GM21529 (cell line): ENCODE measurements around the gene RNF126.
"Not testable (repeated sequence)": the region's sequence is repeated elsewhere in the genome, so short reads cannot be mapped to it uniquely, and the experiment has no call there.

Experiments used
- ATAC-seq: cut with Tn5 transposase; IDR thresholded peaks from one replicate; pipeline ENCODE4 v1.9.1; 2021; ENCODE audit not compliant: unreplicated experiment

RNF126 gene

DNA sequence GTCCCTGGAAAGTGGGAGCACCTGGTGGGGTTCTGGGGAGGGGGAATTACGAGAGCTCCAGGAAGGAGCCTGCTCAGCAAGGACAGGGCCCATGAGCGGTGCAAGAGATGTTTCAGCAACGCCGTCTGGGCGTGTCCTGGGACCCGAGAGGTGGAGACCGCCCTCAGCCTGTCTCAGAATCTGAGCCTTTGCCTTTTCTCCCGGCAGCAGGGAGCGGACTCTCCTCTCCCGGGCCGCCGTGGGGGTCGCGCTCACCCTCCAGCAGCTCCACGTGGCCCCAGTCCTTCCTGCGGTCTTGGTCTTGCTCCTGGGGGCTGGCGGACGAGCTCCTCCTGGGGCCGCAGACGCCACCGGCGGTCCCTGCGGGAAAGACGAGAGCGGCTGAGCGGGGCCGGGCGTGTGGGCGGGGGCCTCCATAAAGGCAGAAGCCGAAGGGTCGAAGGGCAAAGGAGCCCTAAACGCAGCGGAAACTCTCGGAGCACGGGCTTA, 30.4 kb downstream of the RNF126 start:
- peak; percentile 18 for ATAC-seq

DNA sequence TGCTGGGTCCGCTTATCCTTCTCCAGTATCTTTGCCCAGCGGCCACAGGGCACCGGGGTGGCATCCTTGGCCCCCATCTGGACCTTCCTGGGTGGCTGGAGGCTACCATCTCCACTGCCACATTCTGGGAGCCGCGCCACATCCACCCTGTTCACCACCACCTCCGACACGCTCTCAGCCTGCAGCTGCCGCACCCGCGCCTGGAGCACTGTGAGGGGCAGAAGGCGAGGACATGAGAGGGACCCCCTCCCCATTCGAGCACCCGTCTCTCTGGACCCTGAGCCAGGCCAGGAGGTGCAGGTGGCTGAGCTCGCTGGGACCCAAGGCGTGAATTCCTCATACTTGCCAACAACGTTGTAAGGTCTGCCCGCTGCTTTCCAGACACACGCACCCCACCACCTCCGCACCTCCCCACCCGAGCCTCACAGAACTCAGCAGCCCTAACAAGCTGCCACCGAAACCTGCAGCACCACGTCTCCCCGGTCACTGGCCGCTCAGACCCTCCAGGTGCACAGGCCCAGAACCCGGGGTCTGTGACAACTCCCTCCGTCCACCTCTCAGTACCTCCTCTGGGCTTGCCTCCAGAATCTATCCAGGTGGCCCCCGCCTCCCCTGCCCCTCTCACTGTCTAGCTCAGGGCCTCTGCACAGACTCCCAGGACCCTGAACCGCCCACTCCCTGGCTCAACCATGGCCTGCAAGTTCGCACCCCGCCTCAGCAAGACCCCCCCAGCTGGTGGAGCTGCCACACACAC, 32.9 kb downstream of the RNF126 start:
- ATAC-seq, result no peak

DNA sequence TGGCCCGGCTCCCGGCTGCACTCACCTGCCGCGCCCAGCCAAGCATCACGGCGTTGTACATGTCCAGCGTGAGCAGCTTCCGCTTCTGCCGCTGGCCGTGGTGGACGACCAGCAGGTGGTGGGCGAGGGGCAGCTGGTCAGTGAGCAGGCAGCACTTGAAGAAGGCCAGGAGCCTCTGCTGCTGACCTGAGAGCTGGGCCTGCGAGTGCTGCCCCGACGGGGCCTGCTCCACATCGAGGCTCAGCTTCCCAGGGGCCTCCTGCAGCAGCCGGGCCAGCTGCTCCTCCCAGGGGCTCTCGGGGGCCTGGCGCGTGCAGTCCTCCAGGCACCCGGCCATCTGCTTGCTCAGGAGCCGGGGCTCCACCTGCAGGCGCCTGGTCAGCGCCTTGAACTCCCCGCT, 33.5 kb downstream of the RNF126 start:
- not testable (repeated sequence) for ATAC-seq

- no peak for ATAC-seq
Observed at GRCh38 chr19:628168-628567, 34.8 kb downstream of the RNF126 start.

- ATAC-seq, result not testable (repeated sequence)
Observed at GRCh38 chr19:626566-626965, 36.4 kb downstream of the RNF126 start.

DNA sequence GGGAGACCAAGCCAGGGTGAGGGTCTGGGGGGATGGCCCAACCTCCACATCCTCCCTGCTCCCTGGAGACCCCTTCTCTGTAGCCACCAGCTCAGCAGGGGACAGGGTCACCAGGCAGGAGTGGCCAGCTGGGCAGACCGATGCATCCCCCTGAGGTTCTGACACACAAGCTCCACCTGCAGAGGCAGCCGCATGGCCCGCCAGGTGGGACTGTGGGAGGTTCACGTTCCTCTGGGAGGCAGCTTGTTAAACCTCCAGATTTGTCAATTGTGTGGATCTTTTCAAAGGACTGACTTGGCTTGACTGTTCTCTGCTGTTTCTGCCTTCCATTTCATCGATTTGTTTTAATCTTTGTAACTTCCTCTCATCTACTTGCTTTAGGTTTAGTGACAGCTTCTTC, 37.8 kb downstream of the RNF126 start:
- no peak for ATAC-seq

- ATAC-seq, result no peak
Observed at GRCh38 chr19:624433-625109, 38.4 kb downstream of the RNF126 start.

DNA sequence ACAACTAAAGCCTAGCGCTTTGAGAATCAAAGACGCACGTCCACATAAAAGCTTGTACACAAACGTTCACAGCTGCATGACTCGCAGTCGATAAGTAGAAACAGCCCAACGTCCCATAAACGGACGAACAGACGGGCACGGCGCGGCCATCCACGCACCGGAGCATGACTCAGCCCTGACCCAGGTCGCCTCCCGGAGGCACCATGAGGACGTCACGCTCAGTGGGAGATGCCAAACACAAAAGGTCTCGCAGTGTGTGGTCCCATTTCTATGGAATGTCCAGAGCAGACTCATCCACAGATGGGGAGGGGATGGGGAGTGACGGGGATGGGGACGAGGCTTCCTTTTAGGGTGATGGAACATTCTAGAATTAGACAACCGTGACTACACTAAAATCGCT, 39.0 kb downstream of the RNF126 start:
- no peak for ATAC-seq

GRCh38 chr19:623175-623916, 39.7 kb downstream of the RNF126 start:
- ATAC-seq, result no peak

DNA sequence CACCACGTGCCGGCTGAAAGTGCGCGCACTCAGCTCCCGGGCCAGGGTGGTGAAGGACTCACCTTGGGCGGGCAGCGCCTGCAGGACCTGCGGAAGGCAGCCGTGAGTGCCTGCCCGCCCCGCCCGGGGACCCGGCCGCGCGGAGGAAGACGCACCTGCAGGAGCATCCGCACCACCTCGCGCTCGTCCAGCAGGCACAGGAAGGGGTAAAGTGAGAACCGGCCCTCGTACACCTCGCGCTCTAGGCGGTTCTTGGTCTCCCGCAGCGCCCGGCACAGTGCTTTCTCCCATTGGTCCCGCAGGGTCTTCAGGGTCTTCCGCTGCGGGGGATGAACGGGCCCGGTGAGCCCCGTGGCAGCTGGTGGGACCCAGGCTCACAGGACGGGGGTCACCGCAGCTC, 40.3 kb downstream of the RNF126 start:
- ATAC-seq, result no peak

DNA sequence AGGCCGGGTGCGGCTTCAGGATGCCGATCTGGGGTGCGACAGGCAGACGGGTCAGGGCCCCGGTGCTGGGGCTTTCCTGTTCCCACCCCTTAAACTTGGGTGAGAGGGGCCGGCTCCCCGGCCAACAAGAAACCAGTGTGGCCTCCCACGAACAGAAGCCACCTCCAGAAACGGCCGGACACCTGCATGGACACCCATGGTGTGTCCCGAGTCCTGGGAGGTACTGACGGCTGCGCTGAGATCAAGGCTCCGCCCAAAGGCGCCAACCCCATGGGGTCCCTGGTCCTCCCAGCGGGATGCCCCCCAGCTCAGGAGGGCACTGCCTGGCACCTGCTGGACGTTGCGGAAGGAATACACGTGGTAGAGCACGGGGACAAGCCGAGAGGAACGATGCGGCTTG, 41.2 kb downstream of the RNF126 start:
- no peak for ATAC-seq

DNA sequence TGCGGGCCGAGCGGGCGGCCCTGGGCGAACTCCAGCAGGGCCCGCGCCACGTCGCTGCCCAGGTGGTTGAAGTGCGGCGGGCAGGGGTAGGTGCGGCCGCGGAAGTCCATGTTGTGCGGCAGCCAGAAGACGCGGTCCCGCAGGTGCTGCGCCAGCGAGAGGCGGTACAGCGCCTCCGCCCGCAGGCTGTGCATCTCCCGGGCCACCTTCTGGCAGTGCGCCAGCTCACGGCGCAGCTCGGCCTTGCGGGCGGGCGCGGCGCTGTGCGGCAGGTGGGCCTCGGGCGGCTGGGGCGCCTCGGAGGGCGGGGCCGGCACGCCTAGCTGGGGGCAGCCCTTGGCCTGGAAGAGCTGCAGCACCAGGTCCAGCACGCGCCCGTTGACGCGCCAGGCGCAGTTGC, 41.8 kb downstream of the RNF126 start:
- not testable (repeated sequence) for ATAC-seq

GRCh38 chr19:620166-620862, 42.7 kb downstream of the RNF126 start:
- ATAC-seq, result no peak

DNA sequence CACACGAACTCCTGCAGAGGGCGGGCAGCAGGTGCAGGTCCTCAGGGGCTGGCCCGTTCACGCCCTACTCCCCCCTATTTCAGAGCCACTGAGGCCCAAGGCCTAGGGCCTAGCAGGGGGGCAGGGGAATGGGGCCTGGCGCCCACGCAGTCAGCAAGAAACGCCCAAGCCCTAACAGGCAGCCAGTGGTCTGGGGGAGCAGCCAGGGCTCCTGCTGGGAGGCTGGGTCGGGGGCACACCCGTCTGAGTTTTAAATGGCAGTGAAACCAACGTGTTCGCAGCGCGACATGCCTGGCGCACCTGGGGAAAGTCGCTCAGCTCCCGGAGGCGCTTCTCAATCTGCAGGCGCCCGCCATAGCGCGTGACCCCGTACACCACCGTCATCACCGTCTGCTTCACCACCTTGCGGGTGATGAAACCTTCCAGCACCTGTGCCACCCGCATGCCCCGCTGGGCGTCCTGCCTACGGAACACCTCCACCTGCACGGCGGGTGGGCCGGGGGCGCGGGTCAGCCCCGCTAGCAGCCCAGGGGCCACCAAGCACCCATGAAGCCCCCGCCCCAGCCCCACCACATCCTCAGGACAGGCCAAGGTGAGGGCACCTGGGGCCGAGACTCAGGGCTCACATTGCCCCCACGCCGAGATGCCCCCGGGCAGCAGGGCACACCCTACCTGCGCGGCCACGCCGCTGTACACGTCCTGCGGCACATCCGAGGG, 43.6 kb downstream of the RNF126 start:
- ATAC-seq, result no peak

DNA sequence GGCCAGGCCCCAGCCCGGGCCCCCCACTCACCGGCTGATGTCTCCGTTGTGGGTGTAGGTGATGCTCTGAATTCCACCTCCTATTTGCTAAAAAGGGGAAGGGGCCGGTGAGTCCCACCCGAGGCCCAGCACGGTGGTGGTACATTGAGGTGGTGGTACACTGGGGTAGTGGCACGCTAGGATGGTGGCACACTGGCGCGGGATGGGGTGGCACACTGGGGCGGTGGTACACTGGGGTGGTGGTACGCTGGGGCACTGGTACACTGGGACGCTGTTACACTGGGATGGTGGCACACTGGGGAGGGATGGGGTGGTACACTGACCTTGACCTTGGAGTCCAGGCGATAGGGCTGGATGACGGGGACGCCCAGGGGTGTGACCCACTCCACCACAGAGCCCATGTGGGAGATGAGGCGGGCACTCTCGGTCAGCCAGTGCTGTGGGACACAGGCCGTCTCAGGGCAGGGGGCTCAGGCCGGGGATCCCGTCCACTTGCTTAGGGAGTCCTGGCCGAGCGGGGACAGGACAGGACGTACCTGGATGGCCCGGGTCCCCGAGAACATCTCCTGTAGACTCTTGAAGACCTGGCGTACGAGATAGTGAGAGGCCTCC, 44.2 kb downstream of the RNF126 start:
- no peak for ATAC-seq

GRCh38 chr19:618247-618619, 44.8 kb downstream of the RNF126 start:
- ATAC-seq, result no peak

DNA sequence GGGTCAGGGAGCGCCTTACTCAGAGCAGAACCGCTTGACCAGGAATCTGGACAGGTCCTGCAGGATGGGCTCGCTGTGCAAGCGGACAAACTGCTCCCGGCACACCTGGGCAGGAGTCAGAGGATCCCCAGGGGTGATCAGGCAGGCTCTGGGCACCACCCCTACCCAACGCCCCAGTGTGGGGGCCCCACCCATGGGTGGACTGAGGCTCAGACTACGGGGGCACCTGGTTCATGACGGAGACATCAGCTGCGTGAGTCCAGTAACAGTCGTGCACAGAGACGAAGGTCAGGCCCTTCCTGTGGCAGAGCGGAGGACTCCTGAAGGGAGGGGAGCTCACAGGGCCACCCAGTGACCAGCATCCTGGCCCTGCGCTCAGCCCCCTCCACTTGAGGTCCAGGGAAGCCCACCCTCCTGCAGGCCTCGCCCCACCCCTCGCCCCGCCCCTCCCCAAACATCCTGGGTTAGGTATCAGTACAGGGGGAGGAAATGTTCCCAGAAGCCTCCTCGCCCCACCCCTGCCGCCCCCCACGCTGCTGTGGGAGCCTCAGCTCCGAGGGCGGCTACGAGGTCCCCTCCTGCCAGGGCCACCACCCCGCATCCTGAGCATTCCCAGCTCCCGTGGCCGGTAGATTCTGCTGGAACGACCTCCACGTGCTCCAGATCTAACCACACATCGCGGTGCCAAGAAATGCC, 45.3 kb downstream of the RNF126 start:
- ATAC-seq, result no peak

DNA sequence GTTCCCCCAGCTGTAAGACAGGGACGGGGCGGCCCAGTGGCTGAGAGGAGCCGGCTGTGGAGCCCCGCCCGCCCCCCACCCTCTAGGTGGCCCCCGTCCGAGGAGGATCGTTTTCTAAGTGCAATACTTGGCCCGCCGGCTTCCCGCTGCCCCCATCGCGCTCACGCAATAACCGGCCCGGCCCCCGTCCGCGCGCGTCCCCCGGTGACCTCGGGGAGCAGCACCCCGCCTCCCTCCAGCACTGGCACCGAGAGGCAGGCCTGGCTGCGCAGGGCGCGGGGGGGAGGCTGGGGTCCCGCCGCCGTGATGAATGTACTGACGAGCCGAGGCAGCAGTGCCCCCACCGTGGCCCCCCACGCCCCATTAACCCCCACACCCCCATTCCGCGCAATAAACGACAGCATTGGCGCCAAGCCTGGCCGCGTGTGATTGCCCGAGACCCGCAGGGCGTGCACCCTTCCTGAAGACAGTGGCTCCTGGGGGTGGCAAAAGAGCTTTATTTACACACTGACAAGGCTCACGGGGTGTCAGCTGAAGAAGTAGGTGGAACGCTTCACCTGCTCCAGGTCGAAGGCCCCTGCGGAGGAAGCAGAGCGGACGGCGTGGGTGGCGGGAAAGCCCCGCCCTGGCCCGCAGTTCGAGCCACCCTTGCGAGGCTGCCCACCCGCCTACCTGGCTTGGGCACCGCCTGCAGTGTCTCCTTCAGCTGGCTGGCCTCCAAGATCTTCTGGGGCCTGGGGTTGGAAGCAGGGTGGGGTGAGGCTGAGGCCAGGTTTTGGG, 46.1 kb downstream of the RNF126 start:
- ATAC-seq, result no peak
